Activated CD4-positive, alpha-beta T cell treated with anti-CD3 and anti-CD28 coated beads, Interleukin-2, amount 50 U/mL, for 48 hours (primary cell): Measurements from ENCODE around the gene IL10.

ENCODE experiments used
- DNase-seq, 2 experiments: peaks; one replicate each; pipeline ENCODE4 v3.0.0-alpha.2; 2020

IL10 gene

GRCh38 chr1:206732992-206733391, 39.3 kb downstream of the IL10 start:
- no peak for DNase-seq

GRCh38 chr1:206732508-206732907, 39.8 kb downstream of the IL10 start:
- DNase-seq, result no peak

DNA sequence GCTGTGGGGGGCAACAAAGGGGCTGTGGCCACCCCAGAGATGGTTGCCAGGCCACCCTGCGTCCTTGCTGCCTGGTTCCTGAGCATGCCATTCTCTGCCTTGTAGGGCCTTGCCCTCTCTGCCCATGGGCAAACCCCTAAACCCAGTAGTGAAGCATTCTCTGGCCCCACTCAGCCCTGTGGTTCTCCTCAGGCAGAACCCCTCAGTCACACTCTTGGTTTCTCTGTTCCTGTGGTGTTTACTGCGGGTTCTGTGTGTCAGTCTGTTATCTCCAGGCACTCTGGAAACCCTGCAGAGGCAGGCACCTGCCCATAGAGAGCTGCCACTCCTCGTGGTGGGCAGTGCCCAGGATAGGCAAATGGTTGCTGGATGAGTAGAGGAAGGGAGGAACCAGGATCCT, 42.8 kb downstream of the IL10 start:
- DNase-seq, result no peak

- no peak for DNase-seq
Measured at GRCh38 chr1:206729050-206729449, 43.2 kb downstream of the IL10 start.

- no peak for DNase-seq
Measured at GRCh38 chr1:206728697-206728987, 43.7 kb downstream of the IL10 start.

DNA sequence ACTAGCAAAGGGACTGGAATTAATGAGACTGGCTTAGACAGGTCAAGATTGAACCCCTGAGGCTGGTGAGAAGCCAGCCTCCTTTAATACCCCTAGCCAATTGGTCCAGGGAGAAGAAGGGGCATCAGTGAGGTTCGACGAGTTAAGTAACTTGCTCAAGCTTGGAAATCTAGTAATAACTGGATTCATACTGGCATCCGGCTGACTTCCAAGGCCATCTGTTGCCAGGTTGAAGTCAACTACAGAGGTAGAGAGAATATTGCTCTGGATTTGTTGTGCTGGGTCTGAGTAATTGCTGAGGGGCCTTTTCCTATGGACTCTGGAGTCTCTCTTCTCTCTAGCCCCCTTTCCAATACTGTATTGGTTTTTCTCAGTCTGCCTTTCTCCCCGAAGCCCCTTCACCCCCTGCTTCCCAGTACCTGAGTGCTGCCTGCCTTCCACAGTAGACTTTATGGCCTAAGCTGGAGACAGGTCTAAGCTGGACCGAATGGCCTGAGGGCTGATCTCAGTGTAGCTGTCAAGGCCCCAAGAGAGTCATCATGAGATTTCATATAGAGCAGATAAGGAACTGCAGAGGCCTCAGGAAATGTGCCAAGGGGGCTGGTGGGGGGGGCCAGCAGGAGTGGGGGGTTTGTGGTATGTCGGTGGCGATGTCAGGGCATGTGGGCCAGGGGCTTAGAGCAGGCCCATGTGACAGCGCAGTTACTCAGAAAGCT, 44.2 kb downstream of the IL10 start:
- no peak for DNase-seq

DNA sequence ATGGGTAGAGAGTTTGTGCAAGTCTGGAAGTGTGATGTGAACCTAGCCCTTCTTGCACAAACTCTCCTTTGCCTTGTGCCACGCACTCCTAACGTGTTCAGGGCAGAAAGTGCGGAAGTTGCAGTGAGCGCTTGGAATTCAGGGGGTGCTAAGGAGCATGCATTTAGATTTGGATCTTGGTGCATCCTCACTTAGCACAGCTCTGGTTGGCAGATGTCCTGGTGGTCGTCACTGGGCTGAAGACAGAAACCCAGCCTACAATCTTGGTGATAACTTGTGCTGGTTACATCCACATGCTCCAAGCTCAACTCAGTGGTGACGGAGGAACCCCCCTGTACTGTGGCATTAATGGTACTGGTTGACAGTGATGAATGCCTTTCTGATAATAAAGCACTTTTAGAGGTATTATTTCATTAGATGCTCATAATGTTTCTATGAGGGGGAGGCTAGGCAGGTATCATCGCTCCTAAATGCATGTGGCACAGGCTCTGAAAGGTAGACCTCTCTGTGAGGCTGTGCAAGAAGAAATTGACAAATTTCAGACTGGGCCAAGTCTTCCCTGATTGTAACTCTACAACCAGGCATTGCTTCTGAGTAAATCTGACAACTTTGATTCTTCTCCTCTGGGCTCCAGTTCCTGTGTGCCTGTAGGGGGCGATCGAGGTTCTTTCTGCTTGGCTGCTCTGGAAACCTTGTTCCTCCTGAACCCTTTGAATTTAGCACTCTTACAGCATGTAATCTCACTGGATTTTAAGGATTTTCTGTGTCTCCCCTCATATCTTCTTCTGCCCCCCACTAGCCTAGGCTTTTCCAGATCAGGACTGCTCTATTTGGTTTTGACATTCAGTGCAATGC, 47.0 kb downstream of the IL10 start:
- DNase-seq, result peak; percentile 70 to 74

DNA sequence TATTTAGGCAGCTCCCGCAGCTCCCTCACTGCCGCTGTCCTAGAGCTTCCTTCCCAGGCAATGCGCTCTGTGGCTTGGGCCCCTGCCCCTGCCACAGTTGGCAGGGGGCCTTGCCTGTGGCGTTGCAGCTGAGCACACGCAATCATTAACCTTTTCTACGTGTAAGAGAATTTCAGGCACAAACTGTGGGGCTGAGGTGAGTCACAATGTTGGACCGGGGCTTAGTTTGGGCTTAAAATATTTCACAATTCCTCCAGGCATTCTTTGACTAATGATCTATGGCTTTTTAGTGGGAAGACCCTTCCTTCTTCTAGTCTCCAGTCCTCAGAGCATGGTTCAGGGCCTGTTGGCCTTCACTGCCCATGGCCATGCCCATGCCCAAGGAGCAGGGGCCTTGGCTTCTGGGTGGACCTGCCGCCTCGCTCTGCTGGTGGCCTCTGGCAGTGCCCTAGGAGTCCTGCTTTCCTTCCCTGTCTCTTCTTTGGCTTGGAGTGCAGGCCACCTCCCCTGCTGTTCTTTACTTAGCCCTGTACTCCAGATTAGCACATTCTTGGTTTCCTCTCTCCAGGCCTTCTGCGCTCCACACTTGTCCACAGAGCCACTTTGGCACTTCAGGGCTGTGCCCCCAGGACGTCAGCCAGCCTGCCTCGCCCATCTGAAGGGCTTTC, 48.4 kb downstream of the IL10 start:
- DNase-seq, result no peak

GRCh38 chr1:206723462-206723804, 48.9 kb downstream of the IL10 start:
- DNase-seq, result no peak

DNA sequence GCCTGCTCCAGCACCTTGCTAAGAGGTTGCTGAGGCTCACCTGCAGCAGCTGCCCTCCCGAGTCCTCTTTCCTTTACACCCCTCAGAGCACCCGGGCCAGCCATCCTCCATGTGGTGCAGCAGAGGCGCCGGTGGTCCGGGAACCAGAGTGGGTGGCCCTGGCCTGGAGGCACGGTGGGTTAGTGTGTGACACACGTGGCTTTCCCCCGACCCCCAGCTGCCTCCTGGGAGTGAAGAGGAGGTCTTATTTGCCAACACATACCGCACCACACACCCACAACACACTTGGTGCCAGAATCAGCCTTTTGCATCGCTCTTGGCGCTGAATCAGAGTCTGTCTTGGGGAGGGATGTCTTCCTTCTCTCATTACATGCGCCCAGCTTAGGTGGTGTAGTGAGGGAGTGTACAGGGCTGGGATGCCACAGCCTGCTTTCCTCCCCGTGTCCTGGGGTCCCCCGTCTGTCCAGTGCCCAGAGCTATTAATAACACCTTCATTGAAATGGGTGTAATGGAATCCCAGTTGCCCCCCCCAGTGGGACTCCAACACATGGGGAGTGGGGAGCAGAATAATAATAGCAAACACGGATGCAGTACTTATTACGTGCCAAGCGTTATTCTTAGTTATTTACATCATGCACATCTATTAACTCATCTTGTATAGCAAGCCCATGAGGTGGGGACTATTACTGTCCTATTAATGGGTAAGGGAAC, 49.4 kb downstream of the IL10 start:
- no peak for DNase-seq

- no peak for DNase-seq
Measured at GRCh38 chr1:206721454-206721853, 50.8 kb downstream of the IL10 start.

GRCh38 chr1:206719169-206719839, 53.0 kb downstream of the IL10 start:
- no peak for DNase-seq

- DNase-seq, result no peak
Measured at GRCh38 chr1:206717674-206717989, 54.7 kb downstream of the IL10 start.
